HG03558 (cell line): ENCODE data around the gene FOXJ2.
"Not testable (repeated sequence)": the region's sequence is repeated elsewhere in the genome, so short reads cannot be mapped to it uniquely, and the experiment has no call there.

Experiments
- ATAC-seq: cut with Tn5 transposase; IDR thresholded peaks from one replicate; pipeline ENCODE4 v1.9.1; 2021; ENCODE audit warnings: moderate number of reproducible peaks; ENCODE audit not compliant: unreplicated experiment; ENCODE audit errors: extremely low read depth

The FOXJ2 gene

DNA sequence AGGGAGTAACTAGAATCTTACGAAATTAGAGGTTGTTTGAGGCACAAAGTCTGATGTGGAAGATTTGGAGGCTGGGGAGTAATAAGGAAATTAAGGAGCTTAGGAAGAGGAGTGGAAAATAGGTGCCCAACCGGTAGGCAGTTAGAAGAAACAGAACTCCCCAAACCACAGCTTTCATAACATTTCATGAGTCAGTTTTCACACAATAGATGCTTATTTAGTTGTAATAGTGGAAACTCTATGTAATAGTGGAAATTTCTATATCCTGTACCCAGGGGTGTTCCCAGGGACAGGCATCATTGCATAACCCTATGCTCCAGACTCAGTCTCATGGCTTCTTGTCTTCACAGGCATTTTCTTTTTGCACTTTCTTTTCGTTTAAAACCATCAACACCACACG, 25.3 kb downstream of the FOXJ2 start:
- ATAC-seq = no peak

DNA sequence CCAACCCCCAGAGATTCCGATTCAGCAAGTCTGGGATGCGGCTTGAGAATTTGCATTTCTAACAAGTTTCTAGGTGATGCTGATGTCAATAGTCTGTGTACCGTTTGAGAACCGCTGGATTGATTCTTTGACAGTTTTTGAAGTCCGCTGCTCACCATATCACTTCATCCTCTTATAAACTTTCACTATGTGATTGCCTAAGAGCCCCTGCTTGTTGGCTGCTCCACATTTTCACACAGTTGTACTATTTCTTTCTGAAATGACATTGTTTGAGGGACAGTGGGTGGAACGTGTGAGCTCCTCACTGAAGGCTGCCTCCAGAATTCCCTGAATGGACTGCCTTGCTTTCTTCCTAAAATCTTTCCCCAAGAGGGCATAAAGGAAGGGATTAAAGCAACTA, 26.0 kb downstream of the FOXJ2 start:
- ATAC-seq = no peak

DNA sequence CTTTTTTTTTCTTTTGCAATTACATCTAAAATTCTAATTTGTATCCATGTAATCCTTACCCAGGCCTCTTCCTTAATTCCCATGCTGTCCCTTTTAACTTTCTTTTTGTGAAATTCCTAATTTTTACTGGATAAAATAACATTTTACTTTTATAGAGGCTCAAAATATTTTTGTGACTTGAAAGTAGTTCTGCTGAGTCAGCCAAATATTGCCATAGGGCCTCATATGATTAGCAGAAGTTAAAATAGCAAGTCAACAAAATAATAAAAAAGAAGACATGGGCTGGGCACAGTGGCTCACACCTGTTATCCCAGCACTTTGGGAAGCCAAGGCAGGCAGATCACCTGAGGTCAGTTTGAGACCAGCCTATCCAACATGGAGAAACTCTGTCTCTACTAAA, 31.6 kb downstream of the FOXJ2 start:
- no peak for ATAC-seq

DNA sequence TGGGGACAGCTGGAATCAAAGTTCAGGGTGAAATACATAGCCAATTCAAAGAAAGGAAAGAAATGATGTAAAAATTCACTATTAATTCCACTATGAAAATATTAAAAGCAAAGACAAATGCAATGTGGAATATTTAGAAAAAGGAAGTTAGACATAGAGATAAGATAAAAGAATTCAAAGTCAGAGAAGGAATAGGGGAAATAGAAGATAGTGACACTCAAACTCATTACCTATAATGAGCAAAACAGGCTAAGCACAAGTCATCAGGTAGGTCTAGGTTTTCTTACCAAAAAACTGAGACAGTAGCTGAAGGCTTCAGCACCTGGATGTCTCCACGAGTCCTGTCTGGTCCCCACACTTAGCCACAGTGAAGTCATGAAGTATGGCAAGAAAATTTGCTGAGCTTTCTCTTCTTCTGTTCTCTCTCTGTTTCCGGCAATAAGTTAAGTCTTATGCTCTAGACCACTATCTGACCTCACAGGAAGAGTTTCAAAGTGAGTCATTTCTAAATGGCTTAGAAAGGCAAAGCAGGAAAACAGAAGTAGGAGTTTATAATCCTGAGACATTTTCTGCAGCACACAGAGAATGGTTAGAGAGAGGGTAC, 33.6 kb downstream of the FOXJ2 start, which contains the start of gene C3AR1:
C3AR1 (minus strand) TSS at position 369 of the 604 bp plus-strand sequence. CDS start 6,174 bp downstream, outside the sequence.
- ATAC-seq = no peak

DNA sequence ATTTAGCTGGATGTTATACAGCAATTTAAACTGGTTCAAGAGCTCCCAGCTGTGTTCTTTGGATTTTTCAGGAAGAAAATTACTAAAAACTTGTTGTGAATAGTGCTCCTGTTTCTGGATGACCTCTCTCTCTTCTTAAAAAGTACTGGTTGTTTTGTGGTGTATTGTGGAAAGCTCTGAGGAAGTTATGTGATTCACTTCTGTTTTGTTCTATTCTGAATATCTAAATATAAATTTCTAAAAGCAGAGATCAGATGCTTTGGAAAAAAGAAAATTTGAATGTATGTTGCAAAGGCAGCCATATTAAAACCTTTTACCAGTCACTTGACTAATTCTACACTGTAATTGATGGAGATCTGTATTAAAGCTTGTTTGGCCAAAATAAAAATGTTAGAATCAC, 37.1 kb downstream of the FOXJ2 start:
- ATAC-seq = no peak

DNA sequence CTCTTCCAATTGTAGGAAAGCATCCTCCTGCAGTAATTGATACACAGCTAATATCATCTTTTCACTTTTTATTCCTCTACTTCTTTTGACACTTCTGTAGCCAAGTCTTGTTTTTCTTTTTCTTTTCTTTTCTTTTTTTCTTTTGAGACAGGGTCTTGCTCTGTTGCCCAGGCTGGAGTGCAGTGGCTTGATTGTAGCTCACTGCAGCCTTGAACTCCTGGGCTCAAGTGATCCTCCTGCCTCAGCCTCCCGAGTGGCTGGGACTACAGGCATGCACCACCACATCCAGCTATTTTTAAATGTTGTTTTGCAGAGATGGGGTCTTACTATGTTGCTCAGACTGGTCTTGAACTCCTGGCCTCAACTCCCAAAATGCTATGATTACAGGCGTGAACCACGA, 39.3 kb downstream of the FOXJ2 start:
- ATAC-seq = not testable (repeated sequence)

DNA sequence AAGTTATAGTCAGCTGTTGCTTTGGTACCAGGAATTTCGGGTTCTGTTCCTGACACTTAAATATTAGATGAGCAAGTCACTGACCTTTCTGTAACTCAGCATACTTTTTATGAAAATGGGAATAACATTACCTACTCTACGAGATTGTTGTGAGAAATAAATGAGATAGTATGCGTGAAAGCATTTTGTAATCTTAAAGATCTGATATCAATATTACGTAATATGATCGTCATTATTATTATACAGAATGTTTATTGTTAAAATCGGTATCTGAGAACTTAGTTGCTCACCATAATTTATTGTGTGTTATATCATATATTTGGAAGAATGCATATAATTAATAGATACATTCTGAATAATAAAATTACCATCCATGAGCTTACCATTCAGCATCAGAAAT, 43.4 kb downstream of the FOXJ2 start:
- no peak for ATAC-seq

DNA sequence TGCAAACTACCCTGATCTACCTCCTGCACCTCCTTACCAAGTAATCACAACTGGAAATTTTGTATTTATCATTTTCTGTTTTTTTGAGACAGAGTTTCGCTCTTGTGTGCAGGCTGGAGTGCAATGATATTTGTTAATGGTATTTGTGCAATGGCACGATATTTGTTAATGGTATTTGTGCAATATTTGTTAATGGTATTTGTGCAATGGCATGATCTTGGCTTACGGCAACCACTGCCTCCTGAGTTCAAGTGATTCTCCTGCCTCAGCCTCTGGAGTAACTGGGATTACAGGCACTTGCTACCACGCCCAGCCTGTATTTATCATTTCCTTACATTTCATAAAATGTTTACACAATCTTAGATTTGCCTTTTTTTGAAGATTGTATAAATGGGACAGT, 43.9 kb downstream of the FOXJ2 start:
- no peak for ATAC-seq

DNA sequence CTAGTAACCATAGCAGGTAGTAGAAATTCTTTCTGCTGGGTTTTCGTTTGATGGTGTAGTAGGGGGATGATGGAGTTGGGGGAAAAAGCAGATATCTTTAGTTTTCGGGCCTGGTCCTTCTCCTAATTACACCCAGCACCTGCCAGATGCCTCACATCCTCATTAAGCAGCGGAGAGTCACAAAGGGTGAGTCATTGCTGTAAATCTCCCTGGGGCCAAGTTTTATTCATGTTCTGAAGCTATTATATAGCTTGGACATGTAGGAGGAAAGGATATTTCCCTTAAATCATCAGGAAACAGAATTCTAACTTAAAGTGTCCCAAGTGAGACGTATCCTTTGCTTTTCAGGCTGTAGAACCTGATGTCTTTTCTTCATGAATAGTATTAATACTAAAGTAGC, 44.7 kb downstream of the FOXJ2 start:
- ATAC-seq = no peak

DNA sequence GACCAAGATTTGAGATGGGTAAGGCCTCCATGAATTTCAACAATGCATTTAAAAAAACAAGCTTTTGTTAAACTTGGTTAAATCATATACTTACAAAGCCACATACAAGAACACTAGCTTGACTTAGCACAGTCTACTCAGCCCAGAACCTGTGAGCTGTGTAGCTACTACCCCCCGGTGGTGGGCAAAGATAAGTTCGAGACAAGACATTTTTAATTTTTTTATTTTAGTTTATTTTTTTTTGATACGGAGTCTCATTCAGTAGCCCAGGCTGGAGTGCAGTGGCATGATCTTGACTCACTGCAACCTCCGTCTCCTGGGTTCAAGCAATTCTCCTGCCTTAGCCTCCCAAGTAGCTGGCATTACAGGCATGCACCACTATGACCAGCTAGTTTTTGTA, 45.9 kb downstream of the FOXJ2 start:
- ATAC-seq = no peak

DNA sequence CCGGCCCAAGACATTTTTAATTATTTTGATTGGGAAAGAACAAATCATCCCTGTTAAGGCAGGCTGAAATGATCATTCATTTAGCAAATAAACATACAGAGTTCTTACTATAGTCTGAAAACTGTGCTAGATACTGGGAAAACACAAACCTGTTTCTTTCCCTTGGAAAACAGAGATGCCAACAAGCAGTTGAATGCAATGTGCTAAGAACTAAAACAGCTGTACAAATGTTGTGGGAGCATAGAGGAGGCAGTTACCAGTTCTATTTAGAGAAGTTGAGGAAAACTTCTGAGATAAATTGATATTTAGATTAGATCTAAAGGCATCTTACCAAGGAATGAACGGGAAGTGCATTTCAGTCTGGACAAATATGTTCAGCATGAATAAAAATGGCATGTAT, 46.4 kb downstream of the FOXJ2 start:
- ATAC-seq = no peak

DNA sequence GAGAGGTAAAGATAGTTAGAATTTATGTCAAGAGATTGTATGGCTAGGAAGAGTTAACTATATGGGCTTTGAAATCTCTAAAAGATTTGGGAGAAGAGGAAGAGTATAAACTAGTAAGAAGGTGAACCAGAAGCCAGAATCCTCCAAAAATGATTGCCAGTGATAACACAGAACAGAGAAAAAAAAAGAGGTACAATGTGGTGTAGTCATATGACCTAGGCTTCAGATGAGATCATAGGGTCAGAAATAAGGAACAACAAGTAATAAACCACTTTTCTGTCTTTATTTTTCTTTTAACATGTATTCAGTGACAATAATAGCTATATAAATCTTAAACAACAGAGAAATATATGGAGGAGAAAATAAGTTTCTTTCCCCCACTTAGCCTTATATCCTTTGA, 47.6 kb downstream of the FOXJ2 start:
- ATAC-seq = no peak

DNA sequence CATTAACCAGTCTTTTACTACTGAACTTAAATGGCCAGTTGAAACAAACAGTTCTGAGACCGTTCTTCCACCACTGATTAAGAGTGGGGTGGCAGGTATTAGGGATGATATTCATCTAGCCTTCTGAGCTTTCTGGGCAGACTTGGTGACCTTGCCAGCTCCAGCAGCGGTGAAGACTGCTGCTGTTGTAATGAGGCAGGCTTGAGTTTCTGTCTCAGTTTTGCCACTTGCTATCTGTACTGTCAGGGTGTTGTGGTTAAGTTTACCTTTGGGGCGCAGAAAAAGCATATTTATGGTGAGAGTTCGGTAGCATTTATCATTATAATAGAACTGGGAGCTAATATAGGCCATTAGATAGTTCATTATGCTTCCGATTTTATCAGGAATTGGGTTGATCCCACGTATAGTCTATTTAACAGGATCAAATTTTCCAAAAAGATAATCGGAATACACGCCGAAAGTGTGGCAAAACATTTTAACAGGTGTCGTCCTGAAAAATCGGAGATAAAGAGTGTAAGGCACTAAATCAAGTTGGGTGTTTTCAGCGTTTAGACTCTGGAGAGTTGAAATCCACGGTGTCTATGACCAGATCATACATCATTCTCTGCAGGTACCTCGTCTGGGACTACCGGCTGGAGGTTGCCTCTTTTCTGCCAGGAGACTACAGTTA, 48.9 kb downstream of the FOXJ2 start:
- ATAC-seq = no peak

DNA sequence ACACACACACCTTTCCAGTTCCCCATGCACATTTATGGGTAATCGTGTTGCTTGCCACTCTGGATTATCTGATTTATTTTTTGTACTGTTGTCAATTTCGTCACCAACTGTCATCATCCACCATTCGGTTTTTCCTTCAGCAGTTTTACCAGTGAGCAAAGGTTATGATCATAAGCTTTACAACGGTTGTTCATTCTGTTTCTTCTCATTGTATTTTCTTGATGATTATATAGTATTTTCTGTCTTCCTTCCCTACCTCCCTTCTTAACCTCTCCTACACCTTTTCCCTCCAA, 50.2 kb downstream of the FOXJ2 start:
- no peak for ATAC-seq

DNA sequence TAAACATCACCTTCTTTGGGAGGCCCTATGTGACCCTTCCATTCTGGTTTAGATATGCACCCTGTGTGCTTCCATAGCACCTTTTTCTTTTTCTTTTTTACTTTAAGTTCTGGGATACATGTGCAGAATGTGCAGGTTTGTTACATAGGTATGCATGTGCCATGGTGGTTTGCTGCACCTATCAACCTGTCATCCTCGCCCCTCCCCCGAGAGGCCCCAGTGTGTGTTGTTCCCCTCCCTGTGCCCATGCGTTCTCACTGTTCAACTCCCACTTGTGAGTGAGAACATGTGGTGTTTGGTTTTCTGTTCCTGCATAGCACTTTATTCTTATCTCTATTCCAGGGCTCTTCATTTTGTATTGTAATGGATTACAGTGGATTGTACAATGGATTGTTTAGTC, 51.8 kb downstream of the FOXJ2 start:
- not testable (repeated sequence) for ATAC-seq

DNA sequence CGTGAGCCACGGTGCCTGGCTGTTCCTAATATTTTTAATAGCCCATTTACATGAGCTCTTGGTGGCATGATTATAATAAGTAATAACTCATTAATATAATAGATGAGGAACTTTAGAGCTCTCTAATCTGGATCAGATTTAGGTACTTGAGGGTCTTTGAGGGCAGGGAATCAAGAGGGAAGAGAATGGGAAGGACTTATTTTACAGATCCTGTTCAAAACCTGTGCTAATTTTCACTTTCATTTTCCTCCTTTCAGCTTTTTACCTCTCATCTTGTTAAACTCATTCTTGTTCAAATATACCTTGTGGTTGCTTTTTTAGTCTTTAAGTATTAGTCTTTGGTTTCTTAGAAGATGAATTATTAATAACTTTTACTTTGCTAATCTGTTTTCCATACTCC, 55.1 kb downstream of the FOXJ2 start:
- no peak for ATAC-seq

DNA sequence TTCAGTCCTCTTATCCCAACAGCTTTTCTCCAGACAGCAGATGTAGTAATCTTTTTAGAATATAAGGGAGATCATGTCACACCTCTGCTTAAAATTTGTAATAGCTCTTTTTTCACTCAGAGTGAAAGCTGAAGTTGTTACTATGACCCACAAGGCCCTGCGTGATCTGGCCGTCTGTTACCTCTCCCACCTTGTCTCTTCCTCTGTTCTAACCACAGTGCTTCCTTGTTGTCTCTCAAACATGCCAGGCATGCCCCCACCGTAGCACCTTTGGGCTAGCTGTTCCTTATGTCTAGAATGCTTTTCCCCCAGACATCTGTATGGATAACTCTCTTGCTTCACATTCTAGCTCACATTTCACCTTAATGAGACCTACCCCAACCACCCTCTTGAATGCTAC, 56.1 kb downstream of the FOXJ2 start:
- ATAC-seq = no peak

DNA sequence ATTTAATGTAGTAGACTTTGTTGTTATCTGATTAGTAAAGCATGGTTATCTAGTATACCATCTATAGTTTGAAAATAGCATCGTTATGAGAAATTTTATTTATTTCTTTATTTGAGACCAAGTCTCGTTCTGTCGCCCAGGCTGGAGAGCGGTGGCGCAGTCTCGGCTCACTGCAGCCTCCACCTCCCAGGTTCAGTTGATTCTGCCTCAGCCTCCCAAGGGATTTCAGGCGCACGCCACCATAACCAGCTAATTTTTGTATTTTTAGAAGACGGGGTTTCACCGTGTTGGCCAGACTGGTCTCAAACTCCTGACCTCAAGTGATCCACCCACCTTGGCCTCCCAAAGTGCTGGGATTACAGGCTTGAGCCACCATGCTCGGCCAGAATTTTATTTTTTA, 56.8 kb downstream of the FOXJ2 start:
- not testable (repeated sequence) for ATAC-seq

DNA sequence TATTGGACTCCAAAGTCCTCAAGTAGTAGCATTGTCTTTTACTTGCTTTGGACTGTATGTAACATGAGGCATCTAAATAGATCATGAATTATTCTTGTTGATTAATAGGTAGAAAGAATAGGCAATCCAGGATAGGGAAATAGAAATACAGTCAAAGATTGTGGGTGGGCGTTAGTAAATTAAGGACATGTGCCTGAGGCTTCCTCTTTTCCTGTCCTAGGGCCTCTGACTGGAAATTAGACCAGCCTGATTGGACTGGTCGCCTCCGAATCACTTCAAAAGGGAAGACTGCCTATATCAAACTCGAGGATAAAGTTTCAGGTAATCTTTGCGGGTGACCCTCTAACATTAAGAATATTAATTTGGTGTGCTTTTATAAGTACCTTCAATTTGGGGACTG, 57.2 kb downstream of the FOXJ2 start:
- no peak for ATAC-seq

DNA sequence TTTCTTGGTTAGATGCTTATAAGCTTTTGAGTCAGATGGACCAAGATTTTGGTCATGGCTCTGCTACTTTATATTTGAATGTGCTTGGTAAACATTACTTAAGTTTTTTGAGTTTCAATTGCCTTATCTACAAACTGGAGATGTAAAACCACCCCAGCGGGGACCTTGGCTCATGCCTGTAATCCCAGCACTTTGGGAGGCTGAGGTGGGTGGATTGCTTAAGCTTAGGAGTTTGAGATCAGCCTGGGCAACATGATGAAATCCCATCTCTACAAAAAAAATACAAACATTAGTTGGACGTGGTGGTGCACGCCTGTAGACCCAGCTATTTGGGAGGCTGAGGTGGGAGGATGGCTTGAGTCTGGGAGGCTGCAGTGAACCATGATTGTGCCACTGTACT, 60.8 kb downstream of the FOXJ2 start:
- no peak for ATAC-seq

DNA sequence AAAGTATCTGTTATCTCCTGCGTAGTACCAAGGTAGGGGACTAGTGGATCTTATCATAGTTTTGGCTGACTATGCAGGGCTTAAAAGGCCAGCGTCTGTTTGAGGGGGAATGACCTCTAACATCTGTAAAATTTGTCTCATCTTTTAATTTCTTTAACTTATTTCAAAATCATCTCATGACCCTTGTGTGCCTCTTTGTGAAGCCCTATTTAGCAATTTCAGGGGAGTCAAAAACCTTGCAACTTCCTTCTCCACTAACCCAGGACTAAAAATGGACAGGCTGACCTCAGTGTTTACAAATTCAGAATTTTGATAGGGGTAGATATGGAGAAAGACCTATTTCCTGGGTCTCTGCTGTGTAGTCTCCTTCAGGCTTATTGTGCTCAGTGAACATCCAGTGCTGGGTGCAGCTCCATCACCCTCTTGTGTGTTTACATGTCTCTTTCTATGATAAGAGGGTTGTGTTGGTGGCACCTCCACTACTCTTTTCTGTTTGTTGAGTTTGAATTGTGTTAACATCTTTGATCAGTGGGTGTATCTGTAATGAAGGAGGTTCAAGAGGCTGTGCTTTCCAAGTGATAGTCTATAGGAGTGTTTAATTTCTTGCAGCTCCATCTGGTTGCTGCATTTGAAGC, 63.9 kb downstream of the FOXJ2 start:
- no peak for ATAC-seq

DNA sequence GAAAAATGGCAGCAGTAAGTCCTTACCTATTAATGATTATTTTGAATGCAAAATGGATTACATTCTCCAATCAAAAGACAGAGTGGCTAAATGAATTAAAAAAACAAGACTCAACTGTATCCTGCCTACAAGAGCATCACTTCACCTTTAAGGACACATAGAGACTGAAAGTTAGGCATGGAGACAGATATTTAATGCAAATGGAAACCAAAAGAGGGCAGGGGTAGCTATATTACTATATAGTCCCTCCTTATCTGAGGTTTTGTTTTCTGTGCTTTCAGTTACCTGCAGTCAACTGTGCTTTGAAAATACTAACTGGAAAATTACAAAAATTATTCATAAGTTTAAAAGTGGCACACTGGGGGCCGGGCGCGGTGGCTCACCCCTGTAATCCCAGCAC, 66.7 kb downstream of the FOXJ2 start:
- no peak for ATAC-seq
